Esophagus muscularis mucosa (tissue), 4 donors: ENCODE results near the gene OBP2B. TPM values are rescaled to one million over a fixed set of nuclear protein-coding genes. Genes with fewer than 3 reads are reported as not detected.

Experiments
- DNase-seq: peaks from one replicate; pipeline ENCODE4 v3.0.0-alpha.2; 2017; ENCODE audit errors: extremely low spot score
- H3K27ac ChIP-seq, 4 donors: fragments of 200-600 bp; sonication (generic); replicated peaks in 1 of 4; 1 replicate in 3 of 4; 2 replicates in 1 of 4; pipeline ENCODE4 v1.5.1; 2016 to 2019; ENCODE audit warnings: mild to moderate bottlenecking in 1 of 4
- H3K27me3 ChIP-seq, 4 donors: fragments of 200-600 bp; sonication (generic); one replicate each; pipeline versions ENCODE4 v1.5.1 to v1.6.0; 2016 to 2019
- H3K36me3 ChIP-seq, 4 donors: fragments of 200-600 bp; sonication (generic); one replicate each; pipeline ENCODE4 v1.5.1; 2016 to 2019
- H3K4me1 ChIP-seq, 4 donors: fragments of 200-600 bp; sonication (generic); one replicate each; pipeline ENCODE4 v1.5.1; 2016 to 2019
- H3K4me3 ChIP-seq, 4 donors: fragments of 200-600 bp; sonication (generic); 1 replicate in 2 of 4; 2 replicates in 2 of 4; pipeline ENCODE4 v1.5.1; 2016 to 2019; ENCODE audit warnings: mild to moderate bottlenecking in 4 of 4, moderate library complexity in 1 of 4
- H3K9me3 ChIP-seq, 4 donors: fragments of 200-600 bp; sonication (generic); 1 replicate in 3 of 4; 2 replicates in 1 of 4; pipeline ENCODE4 v1.5.1; 2016 to 2019
- CTCF ChIP-seq, 3 experiments: fragments of 200-600 bp in 2 of 3; fragments of 450-650 bp in 1 of 3; sonication (generic) in 2 of 3; IDR thresholded peaks; one replicate each; pipeline ENCODE4 v1.5.1; 2017 to 2019; ENCODE audit warnings: antibody characterized with exemption in 3 of 3, mild to moderate bottlenecking in 2 of 3, moderate library complexity in 1 of 3
- EP300 ChIP-seq: sonication (generic); formaldehyde crosslinking; IDR thresholded peaks from one replicate; pipeline ENCODE4 v1.6.1; 2017; ENCODE audit warnings: antibody characterized with exemption
- POLR2A ChIP-seq: fragments of 450-650 bp; IDR thresholded peaks from one replicate; pipeline ENCODE4 v1.6.1; 2017; ENCODE audit warnings: antibody characterized with exemption, moderate library complexity, mild to moderate bottlenecking, low read depth
- POLR2AphosphoS5 ChIP-seq, 2 donors: sonication (generic); formaldehyde crosslinking; IDR thresholded peaks; one replicate each; pipeline ENCODE4 v1.6.1; 2017; ENCODE audit warnings: antibody characterized with exemption in 2 of 2
- WGBS: methylation state at CpG from one replicate; pipeline ENCODE4 v1.1.5; 2018; 5-methylcytosine and 5-hydroxymethylcytosine counted together
- intact Hi-C: fragments of 100-400 bp; cut with DNase I; formaldehyde crosslinking; loops from one replicate; pipeline ENCODE4 v1.15.1; 2023
- total RNA-seq, 4 donors: library from RNA; depleted of rRNA; stranded (reverse); fragments of >200 nt; gene quantifications; one replicate each; pipeline versions ENCODE4 v1.1.0 to v1.2.1, GENCODE V29; 2016

Gene OBP2B
- total RNA-seq, 4 donors from 2014 or later = not detected

- H3K4me1 ChIP-seq = peaks cover 11 to 44% (median 38%) of the 10 kb centered on the region in 4 donors
- H3K4me3 ChIP-seq = no peak overlapping the region
- no peaks in the 10 kb centered on the region for H3K9me3 ChIP-seq
- WGBS = 90% methylated on average over 2 of the region's 2 CpGs
- TF ChIP-seq POLR2A = no peak
- no peak for TF ChIP-seq EP300
- TF ChIP-seq CTCF (IDR thresholded peaks at IDR 0.05) = no peak
- no peak for TF ChIP-seq POLR2AphosphoS5 (IDR thresholded peaks at IDR 0.05)
- no peak for DNase-seq
- H3K27me3 ChIP-seq = peaks cover 0 to 12% (median 0%) of the 10 kb centered on the region in 4 donors
- H3K36me3 ChIP-seq = no peaks in the 10 kb centered on the region
- H3K27ac ChIP-seq = no peak overlapping the region
- intact Hi-C loops = no loop called here
Measured at GRCh38 chr9:133165452-133165730, 43.7 kb downstream of the OBP2B start.

GRCh38 chr9:133164191-133164590 is 44.9 kb downstream of the OBP2B start:
- H3K4me3 ChIP-seq = peak overlapping the region; percentile 62 to 80 (median 72)
- no peak for DNase-seq
- peaks cover 0 to 7% (median 4%) of the 10 kb centered on the region in 4 donors for H3K36me3 ChIP-seq
- peaks cover 11 to 45% (median 38%) of the 10 kb centered on the region in 4 donors for H3K4me1 ChIP-seq
- WGBS = 60% methylated on average over 6 of the region's 13 CpGs
- TF ChIP-seq POLR2A = no peak
- TF ChIP-seq EP300 = no peak
- TF ChIP-seq CTCF (IDR thresholded peaks at IDR 0.05) = no peak
- TF ChIP-seq POLR2AphosphoS5 (IDR thresholded peaks at IDR 0.05) = no peak
- intact Hi-C loops = no loop called here
- peaks cover 0 to 12% (median 0%) of the 10 kb centered on the region in 4 donors for H3K27me3 ChIP-seq
- no peaks in the 10 kb centered on the region for H3K9me3 ChIP-seq
- H3K27ac ChIP-seq = peak overlapping the region; percentile 67 to 79 (median 76)

GRCh38 chr9:133163504-133164172 is 45.4 kb downstream of the OBP2B start, which contains the start of gene GBGT1:
TSS of gene GBGT1 (minus strand) at chr9:133163914. CDS start at chr9:133162412, 1,502 bp downstream.
- Histone ChIP-seq H3K4me1 (peaks cover 11 to 45% (median 38%) of the 10 kb centered on the region in 4 donors), H3K36me3 (peaks cover 0 to 12% (median 7%) of the 10 kb centered on the region in 4 donors), H3K9me3 (no peaks in the 10 kb centered on the region), H3K27ac (peak within 1 kb of the TSS; percentile 67 to 79 (median 76)), H3K27me3 (peaks cover 0 to 12% (median 0%) of the 10 kb centered on the region in 4 donors), H3K4me3 (peak within 1 kb of the TSS; percentile 62 to 80 (median 72))
- peak; percentile 44 to 68 for TF ChIP-seq POLR2AphosphoS5 (IDR thresholded peaks at IDR 0.05)
- no peak for TF ChIP-seq CTCF (IDR thresholded peaks at IDR 0.05)
- no peak for DNase-seq
- intact Hi-C loops = no loop called here
- 2% methylated on average over 34 of the region's 56 CpGs for WGBS

- Histone ChIP-seq H3K27ac (peak overlapping the region; percentile 67 to 79 (median 76)), H3K36me3 (peaks cover 0 to 19% (median 10%) of the 10 kb centered on the region in 4 donors), H3K27me3 (peaks cover 0 to 12% (median 0%) of the 10 kb centered on the region in 4 donors), H3K4me1 (peaks cover 11 to 45% (median 38%) of the 10 kb centered on the region in 4 donors), H3K4me3 (peak overlapping the region; percentile 62 to 80 (median 72)), H3K9me3 (no peaks in the 10 kb centered on the region)
- no peak for DNase-seq
- no peak for TF ChIP-seq EP300
- no peak for TF ChIP-seq CTCF (IDR thresholded peaks at IDR 0.05)
- no peak for TF ChIP-seq POLR2A
- TF ChIP-seq POLR2AphosphoS5 (IDR thresholded peaks at IDR 0.05) = no peak
- 32% methylated on average over 26 of the region's 54 CpGs for WGBS
- intact Hi-C loops = no loop called here
Measured at GRCh38 chr9:133162861-133163503, 46.1 kb downstream of the OBP2B start.
